AG10803 (cell line): ENCODE data around the gene PELI3.

ENCODE experiments used
- DNase-seq: peaks from one replicate; pipeline ENCODE4 v3.0.0; 2010; ENCODE audit warnings: low read depth
- H3K4me3 ChIP-seq: 2 replicates; pipeline ENCODE4 v1.5.1; 2011; ENCODE audit warnings: mild to moderate bottlenecking, low read length, control low read depth
- TF ChIP-seq, protein P1 (sequence below): conservative IDR thresholded peaks from 2 replicates; pipeline ENCODE4 v1.5.1; 2011; ENCODE audit warnings: mild to moderate bottlenecking, low read length, control low read depth, inconsistent platforms

PELI3 gene

DNA sequence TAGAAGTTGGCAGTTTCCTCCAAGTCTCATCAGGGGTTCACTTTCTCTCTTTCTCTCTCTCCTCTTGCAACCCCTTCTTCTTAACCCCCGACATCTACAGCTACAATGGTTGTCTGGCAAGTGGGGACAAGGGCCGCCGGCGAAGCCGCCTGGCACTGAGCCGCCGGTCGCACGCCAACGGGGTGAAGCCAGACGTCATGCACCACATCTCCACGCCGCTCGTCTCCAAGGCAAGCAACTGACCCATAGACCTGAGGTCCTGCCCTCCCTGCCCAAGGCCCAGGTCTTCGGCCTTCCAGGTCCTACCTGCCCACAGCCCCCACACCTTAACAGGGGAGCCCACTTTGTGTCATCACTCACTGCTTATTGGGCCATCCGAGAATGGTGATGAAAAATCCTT, 4.4 kb downstream of the PELI3 start:
- TF ChIP-seq, protein P1, sequence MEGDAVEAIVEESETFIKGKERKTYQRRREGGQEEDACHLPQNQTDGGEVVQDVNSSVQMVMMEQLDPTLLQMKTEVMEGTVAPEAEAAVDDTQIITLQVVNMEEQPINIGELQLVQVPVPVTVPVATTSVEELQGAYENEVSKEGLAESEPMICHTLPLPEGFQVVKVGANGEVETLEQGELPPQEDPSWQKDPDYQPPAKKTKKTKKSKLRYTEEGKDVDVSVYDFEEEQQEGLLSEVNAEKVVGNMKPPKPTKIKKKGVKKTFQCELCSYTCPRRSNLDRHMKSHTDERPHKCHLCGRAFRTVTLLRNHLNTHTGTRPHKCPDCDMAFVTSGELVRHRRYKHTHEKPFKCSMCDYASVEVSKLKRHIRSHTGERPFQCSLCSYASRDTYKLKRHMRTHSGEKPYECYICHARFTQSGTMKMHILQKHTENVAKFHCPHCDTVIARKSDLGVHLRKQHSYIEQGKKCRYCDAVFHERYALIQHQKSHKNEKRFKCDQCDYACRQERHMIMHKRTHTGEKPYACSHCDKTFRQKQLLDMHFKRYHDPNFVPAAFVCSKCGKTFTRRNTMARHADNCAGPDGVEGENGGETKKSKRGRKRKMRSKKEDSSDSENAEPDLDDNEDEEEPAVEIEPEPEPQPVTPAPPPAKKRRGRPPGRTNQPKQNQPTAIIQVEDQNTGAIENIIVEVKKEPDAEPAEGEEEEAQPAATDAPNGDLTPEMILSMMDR: no peak
- no peak for DNase-seq
- H3K4me3 ChIP-seq: no peak overlapping the region

DNA sequence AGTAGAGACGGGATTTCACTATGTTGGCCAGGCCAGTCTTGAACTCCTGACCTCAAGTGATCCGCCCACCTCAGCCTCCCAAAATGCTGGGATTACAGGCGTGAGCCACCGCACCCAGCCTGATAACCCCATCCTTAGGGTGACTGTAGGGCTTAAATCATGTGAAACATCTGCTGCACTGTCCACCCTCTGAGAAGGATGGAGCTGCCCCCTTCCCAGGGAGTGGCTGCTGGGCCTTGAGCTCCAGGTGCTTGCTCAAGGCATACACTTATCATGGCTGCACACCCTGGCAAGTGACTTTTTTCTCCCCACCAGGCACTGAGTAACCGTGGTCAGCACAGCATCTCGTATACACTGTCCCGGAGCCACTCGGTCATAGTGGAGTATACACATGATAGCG, 5.3 kb downstream of the PELI3 start:
- TF ChIP-seq, protein P1: no peak
- no peak overlapping the region for H3K4me3 ChIP-seq
- no peak for DNase-seq

DNA sequence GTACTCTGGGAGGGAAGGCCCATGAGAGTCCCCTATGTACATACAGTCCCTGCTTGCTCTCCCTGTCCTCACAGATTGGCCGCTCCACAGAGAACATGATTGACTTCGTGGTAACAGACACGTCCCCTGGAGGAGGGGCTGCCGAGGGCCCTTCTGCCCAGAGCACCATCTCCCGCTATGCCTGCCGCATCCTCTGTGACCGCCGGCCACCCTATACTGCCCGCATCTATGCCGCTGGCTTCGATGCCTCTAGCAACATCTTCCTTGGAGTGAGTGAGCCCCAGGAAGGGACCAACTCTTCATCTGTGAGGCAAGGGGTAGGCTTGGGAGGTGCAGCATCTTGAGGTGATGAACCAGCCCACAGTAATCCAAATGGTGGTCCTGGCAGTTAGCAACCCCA, 6.5 kb downstream of the PELI3 start:
- no peak overlapping the region for H3K4me3 ChIP-seq
- no peak for DNase-seq

DNA sequence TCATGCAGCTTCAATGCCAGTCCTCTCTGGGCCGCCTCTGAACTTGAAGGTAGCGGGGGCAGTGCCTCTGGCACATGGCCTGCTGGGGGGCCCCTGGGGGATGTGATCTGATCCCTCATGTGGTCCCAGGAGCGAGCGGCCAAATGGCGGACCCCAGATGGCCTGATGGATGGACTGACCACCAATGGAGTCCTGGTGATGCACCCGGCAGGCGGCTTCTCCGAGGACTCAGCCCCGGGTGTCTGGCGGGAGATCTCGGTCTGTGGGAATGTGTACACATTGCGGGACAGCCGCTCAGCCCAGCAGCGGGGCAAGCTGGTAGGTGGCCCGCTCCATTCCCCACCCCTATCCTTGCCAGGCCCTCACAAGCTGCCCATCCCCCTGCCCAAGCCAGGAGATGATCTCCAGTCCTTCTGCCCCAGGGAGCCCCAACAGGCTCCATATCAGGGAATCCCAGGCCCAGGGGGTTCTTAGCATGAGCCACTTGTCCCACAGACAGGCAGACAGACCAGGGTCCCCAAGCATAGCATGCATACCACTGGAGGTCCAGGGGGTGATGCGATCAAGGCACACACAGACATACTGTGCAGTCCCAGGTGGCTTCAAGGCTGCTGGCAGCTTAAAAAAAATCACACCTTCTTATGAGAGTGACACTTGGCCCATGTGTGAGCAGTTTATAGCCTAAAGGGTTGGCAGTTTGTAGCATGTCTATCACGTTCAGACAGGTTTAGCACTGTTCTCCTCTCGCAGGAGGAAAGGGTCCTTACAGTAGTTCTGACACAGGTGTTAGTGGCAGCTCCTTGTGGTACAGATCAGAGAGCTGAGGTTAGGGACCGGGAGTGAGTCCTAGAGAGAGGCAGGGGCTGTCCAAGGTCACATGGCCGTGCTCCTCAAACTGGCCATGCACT, 7.2 kb downstream of the PELI3 start:
- DNase-seq: no peak
- TF ChIP-seq, protein P1: no peak
- H3K4me3 ChIP-seq: no peak overlapping the region

More for the DNA sequence above, 6.5 kb downstream of the PELI3 start:
- TF ChIP-seq, protein P1: no peak

DNA sequence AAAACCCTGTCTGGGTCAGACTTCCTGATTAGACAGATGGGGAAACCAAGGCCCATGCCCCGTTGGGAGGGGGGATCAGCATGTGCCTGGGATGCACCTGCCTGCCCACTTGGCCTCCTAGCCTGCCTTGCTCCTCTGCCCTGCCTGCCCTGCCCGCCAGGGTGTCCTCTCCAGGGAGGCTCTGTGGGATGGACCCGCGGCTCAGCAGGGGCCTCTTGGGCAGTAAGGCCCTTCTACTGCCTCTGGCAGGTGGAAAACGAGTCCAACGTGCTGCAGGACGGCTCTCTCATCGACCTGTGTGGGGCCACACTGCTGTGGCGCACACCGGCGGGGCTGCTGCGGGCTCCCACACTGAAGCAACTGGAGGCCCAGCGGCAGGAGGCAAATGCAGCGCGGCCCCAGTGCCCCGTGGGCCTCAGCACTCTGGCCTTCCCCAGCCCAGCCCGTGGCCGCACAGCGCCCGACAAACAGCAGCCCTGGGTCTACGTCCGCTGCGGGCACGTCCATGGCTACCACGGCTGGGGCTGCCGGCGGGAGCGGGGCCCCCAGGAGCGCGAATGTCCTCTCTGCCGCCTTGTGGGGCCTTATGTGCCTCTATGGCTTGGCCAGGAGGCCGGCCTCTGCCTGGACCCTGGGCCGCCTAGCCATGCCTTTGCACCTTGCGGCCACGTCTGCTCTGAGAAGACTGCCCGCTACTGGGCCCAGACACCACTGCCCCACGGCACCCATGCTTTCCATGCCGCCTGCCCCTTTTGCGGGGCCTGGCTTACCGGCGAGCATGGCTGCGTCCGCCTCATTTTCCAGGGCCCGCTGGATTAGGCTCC, 8.9 kb downstream of the PELI3 start:
- TF ChIP-seq, protein P1: no peak

DNA sequence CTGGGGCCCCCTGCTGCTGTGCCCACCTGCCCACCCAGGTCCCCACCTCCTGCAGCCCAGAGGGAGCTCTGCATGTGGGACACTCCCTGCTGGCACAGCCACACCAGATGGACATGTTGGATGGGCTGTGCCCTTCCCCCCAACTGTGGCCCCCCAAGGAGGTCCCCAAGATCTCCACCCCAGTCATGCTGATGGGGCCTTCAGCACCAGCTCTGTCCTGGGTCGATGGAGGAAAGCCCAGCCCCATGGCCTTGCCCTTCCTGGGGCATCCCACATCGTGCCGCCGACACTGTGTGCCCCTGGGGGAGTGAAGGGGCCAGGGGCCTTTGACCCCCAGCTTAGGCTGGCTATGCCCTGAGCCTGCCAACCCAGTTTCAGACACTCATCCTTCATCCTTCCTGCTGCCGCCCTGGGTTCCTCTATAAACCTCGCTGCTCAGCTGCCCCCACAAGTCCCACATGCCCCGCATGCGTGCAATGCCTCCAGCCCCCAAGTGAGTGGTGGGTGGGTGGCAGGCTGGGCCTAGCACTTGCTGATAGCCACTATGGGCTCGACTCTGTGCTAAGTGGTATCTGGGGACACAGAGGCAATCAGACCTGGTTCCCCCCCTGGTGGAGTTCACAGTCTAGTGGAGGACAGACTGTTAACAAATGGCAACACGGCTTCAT, 9.6 kb downstream of the PELI3 start:
- no peak for DNase-seq
- TF ChIP-seq, protein P1: no peak

More for the DNA sequence above, 8.9 kb downstream of the PELI3 start:
- DNase-seq: no peak
- H3K4me3 ChIP-seq: no peak overlapping the region

More for the DNA sequence above, 9.6 kb downstream of the PELI3 start:
- H3K4me3 ChIP-seq: no peak overlapping the region
